Activated naive CD8-positive, alpha-beta T cell treated with anti-CD3 and anti-CD28 coated beads for 36 hours (primary cell): ENCODE data around the gene GLP1R. TPM values are rescaled to one million over a fixed set of nuclear protein-coding genes. Genes with fewer than 3 reads are reported as not detected.

Experiments
- DNase-seq: peaks from one replicate; pipeline ENCODE4 v3.0.0; 2021
- H3K27ac Mint-ChIP-seq: one replicate; pipeline ENCODE4 v1.8.0; 2022; ENCODE audit warnings: mild to moderate bottlenecking, moderate library complexity, mixed read lengths
- H3K27me3 Mint-ChIP-seq: one replicate; pipeline ENCODE4 v1.8.0; 2022; ENCODE audit warnings: mild to moderate bottlenecking, mixed read lengths
- H3K36me3 Mint-ChIP-seq: one replicate; pipeline ENCODE4 v1.8.0; 2021; ENCODE audit warnings: mild to moderate bottlenecking, mixed read lengths
- H3K4me1 Mint-ChIP-seq: one replicate; pipeline ENCODE4 v1.8.0; 2021; ENCODE audit warnings: mixed read lengths
- H3K4me3 Mint-ChIP-seq: one replicate; pipeline ENCODE4 v1.8.0; 2022; ENCODE audit warnings: mild to moderate bottlenecking, moderate library complexity, mixed read lengths
- H3K9me3 Mint-ChIP-seq: one replicate; pipeline ENCODE4 v1.8.0; 2022; ENCODE audit warnings: mixed read lengths
- total RNA-seq, 2 experiments: library from RNA; stranded (reverse); gene quantifications; one replicate each; pipeline ENCODE4 v1.2.3, GENCODE V29; 2021

GLP1R gene
- total RNA-seq, 2 experiments from 2014 or later, result 0.43 to 0.56 TPM

GRCh38 chr6:39053854-39054576, 5.4 kb downstream of the GLP1R start:
- DNase-seq, result no peak
- Mint-ChIP-seq H3K4me3 (no peak overlapping the region), H3K36me3 (no peaks in the 10 kb centered on the region), H3K4me1 (peaks cover 26% of the 10 kb centered on the region), H3K27ac (no peak overlapping the region), H3K27me3 (peaks cover 39% of the 10 kb centered on the region), H3K9me3 (no peaks in the 10 kb centered on the region)

GRCh38 chr6:39054577-39055142, 6.1 kb downstream of the GLP1R start:
- no peak overlapping the region for H3K27ac Mint-ChIP-seq
- DNase-seq, result no peak

GRCh38 chr6:39055661-39056060, 7.1 kb downstream of the GLP1R start:
- DNase-seq, result no peak
- Mint-ChIP-seq H3K36me3 (no peaks in the 10 kb centered on the region), H3K9me3 (no peaks in the 10 kb centered on the region), H3K4me3 (no peak overlapping the region), H3K27ac (no peak overlapping the region), H3K4me1 (peaks cover 12% of the 10 kb centered on the region), H3K27me3 (peaks cover 24% of the 10 kb centered on the region)

More at GRCh38 chr6:39054577-39055142, 6.1 kb downstream of the GLP1R start:
- Mint-ChIP-seq H3K4me1 (peaks cover 22% of the 10 kb centered on the region), H3K4me3 (no peak overlapping the region), H3K9me3 (no peaks in the 10 kb centered on the region), H3K36me3 (no peaks in the 10 kb centered on the region), H3K27me3 (peaks cover 33% of the 10 kb centered on the region)

GRCh38 chr6:39056191-39056590, 7.6 kb downstream of the GLP1R start:
- no peak for DNase-seq
- Mint-ChIP-seq H3K27me3 (peaks cover 24% of the 10 kb centered on the region), H3K4me1 (peaks cover 7% of the 10 kb centered on the region), H3K36me3 (no peaks in the 10 kb centered on the region), H3K27ac (no peak overlapping the region), H3K9me3 (no peaks in the 10 kb centered on the region), H3K4me3 (no peak overlapping the region)

- Mint-ChIP-seq H3K9me3 (no peaks in the 10 kb centered on the region), H3K4me3 (no peak overlapping the region), H3K27me3 (peaks cover 23% of the 10 kb centered on the region), H3K27ac (no peak overlapping the region), H3K4me1 (peaks cover 3% of the 10 kb centered on the region), H3K36me3 (no peaks in the 10 kb centered on the region)
- no peak for DNase-seq
These were observed 8.1 kb downstream of the GLP1R start for GRCh38 chr6:39056681-39057080.

GRCh38 chr6:39057251-39058155, 8.9 kb downstream of the GLP1R start:
- Mint-ChIP-seq H3K36me3 (no peaks in the 10 kb centered on the region), H3K4me1 (no peaks in the 10 kb centered on the region)

GRCh38 chr6:39058471-39059147, 10.0 kb downstream of the GLP1R start:
- H3K36me3 Mint-ChIP-seq, result no peaks in the 10 kb centered on the region
- no peak overlapping the region for H3K4me3 Mint-ChIP-seq
- no peak for DNase-seq
- no peaks in the 10 kb centered on the region for H3K9me3 Mint-ChIP-seq
- no peaks in the 10 kb centered on the region for H3K4me1 Mint-ChIP-seq
- H3K27me3 Mint-ChIP-seq, result peaks cover 11% of the 10 kb centered on the region
- no peak overlapping the region for H3K27ac Mint-ChIP-seq

More at GRCh38 chr6:39057251-39058155, 8.9 kb downstream of the GLP1R start:
- no peak for DNase-seq
- peaks cover 19% of the 10 kb centered on the region for H3K27me3 Mint-ChIP-seq
- H3K27ac Mint-ChIP-seq, result no peak overlapping the region
- H3K4me3 Mint-ChIP-seq, result no peak overlapping the region
- H3K9me3 Mint-ChIP-seq, result no peaks in the 10 kb centered on the region

GRCh38 chr6:39059496-39060310, 11.1 kb downstream of the GLP1R start:
- no peaks in the 10 kb centered on the region for H3K9me3 Mint-ChIP-seq
- no peak overlapping the region for H3K4me3 Mint-ChIP-seq
- no peak for DNase-seq
- H3K27me3 Mint-ChIP-seq, result peaks cover 5% of the 10 kb centered on the region
- no peaks in the 10 kb centered on the region for H3K4me1 Mint-ChIP-seq
- no peaks in the 10 kb centered on the region for H3K36me3 Mint-ChIP-seq
- no peak overlapping the region for H3K27ac Mint-ChIP-seq

- Mint-ChIP-seq H3K4me3 (no peak overlapping the region), H3K27me3 (peaks cover 9% of the 10 kb centered on the region), H3K4me1 (no peaks in the 10 kb centered on the region), H3K36me3 (no peaks in the 10 kb centered on the region), H3K27ac (no peak overlapping the region), H3K9me3 (no peaks in the 10 kb centered on the region)
- DNase-seq, result no peak
These were observed 12.0 kb downstream of the GLP1R start for GRCh38 chr6:39060467-39061160.

- no peaks in the 10 kb centered on the region for H3K9me3 Mint-ChIP-seq
- DNase-seq, result no peak
- H3K4me3 Mint-ChIP-seq, result no peak overlapping the region
- no peaks in the 10 kb centered on the region for H3K4me1 Mint-ChIP-seq
- H3K27ac Mint-ChIP-seq, result no peak overlapping the region
- no peaks in the 10 kb centered on the region for H3K36me3 Mint-ChIP-seq
- H3K27me3 Mint-ChIP-seq, result peaks cover 9% of the 10 kb centered on the region
These were observed 12.6 kb downstream of the GLP1R start for GRCh38 chr6:39061182-39061581.

GRCh38 chr6:39061588-39061987, 13.0 kb downstream of the GLP1R start:
- no peaks in the 10 kb centered on the region for H3K4me1 Mint-ChIP-seq
- H3K4me3 Mint-ChIP-seq, result no peak overlapping the region

GRCh38 chr6:39062014-39062740, 13.6 kb downstream of the GLP1R start:
- Mint-ChIP-seq H3K4me1 (no peaks in the 10 kb centered on the region), H3K27ac (no peak overlapping the region), H3K4me3 (no peak overlapping the region), H3K27me3 (peaks cover 4% of the 10 kb centered on the region), H3K36me3 (no peaks in the 10 kb centered on the region), H3K9me3 (no peaks in the 10 kb centered on the region)
- DNase-seq, result no peak

More at GRCh38 chr6:39061588-39061987, 13.0 kb downstream of the GLP1R start:
- peaks cover 6% of the 10 kb centered on the region for H3K27me3 Mint-ChIP-seq
- DNase-seq, result no peak
- no peaks in the 10 kb centered on the region for H3K36me3 Mint-ChIP-seq
- no peak overlapping the region for H3K27ac Mint-ChIP-seq
- no peaks in the 10 kb centered on the region for H3K9me3 Mint-ChIP-seq

GRCh38 chr6:39063526-39063925, 14.9 kb downstream of the GLP1R start:
- no peaks in the 10 kb centered on the region for H3K36me3 Mint-ChIP-seq
- peaks cover 4% of the 10 kb centered on the region for H3K27me3 Mint-ChIP-seq
- H3K4me3 Mint-ChIP-seq, result no peak overlapping the region
- no peak overlapping the region for H3K27ac Mint-ChIP-seq
- DNase-seq, result no peak
- H3K4me1 Mint-ChIP-seq, result no peaks in the 10 kb centered on the region
- H3K9me3 Mint-ChIP-seq, result no peaks in the 10 kb centered on the region
